K562 (cell line): ENCODE data around the gene HMCES.

Experiments
- GABPA ChIP-seq: fragments of 200-800 bp; sonication (Bioruptor generic); conservative IDR thresholded peaks from 2 replicates; pipeline ENCODE4 v1.6.1; 2016; ENCODE audit warnings: low read depth, missing genetic modification characterization, missing compliant biosample characterization
- HDAC6 ChIP-seq: IDR thresholded peaks from 2 replicates; pipeline ENCODE4 v1.6.1; 2012; ENCODE audit warnings: low read depth, mild to moderate bottlenecking, control low read depth, inconsistent platforms, low read length, moderate library complexity
- TF ChIP-seq, protein P1 (sequence below): fragments of 150-350 bp; conservative IDR thresholded peaks from 2 replicates; pipeline ENCODE4 v1.6.1; 2014; ENCODE audit warnings: low read length

GRCh38 chr3:129254536-129255230 is 24.0 kb upstream of the HMCES start:
- TF ChIP-seq GABPA (no peak), HDAC6 (no peak)
- TF ChIP-seq, protein P1, sequence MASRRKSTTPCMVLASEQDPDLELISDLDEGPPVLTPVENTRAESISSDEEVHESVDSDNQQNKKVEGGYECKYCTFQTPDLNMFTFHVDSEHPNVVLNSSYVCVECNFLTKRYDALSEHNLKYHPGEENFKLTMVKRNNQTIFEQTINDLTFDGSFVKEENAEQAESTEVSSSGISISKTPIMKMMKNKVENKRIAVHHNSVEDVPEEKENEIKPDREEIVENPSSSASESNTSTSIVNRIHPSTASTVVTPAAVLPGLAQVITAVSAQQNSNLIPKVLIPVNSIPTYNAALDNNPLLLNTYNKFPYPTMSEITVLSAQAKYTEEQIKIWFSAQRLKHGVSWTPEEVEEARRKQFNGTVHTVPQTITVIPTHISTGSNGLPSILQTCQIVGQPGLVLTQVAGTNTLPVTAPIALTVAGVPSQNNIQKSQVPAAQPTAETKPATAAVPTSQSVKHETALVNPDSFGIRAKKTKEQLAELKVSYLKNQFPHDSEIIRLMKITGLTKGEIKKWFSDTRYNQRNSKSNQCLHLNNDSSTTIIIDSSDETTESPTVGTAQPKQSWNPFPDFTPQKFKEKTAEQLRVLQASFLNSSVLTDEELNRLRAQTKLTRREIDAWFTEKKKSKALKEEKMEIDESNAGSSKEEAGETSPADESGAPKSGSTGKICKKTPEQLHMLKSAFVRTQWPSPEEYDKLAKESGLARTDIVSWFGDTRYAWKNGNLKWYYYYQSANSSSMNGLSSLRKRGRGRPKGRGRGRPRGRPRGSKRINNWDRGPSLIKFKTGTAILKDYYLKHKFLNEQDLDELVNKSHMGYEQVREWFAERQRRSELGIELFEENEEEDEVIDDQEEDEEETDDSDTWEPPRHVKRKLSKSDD = no peak
